Daoy (cell line): Measurements from ENCODE around the gene ATP5F1D. TPM values are rescaled to one million over a fixed set of nuclear protein-coding genes. Genes with fewer than 3 reads are reported as not detected.

Source experiments
- DNase-seq: peaks from one replicate; pipeline ENCODE4 v3.0.0-alpha.2; 2015; ENCODE audit warnings: low read depth
- total RNA-seq: library from RNA; depleted of rRNA; stranded (reverse); fragments of >200 nt; shearing (Covaris generic); gene quantifications from 2 replicates; pipeline ENCODE4 v1.2.3, GENCODE V29; 2014; rRNA removed

ATP5F1D gene
- total RNA-seq, 1 experiment from 2014 or later: 41.4 TPM

DNA sequence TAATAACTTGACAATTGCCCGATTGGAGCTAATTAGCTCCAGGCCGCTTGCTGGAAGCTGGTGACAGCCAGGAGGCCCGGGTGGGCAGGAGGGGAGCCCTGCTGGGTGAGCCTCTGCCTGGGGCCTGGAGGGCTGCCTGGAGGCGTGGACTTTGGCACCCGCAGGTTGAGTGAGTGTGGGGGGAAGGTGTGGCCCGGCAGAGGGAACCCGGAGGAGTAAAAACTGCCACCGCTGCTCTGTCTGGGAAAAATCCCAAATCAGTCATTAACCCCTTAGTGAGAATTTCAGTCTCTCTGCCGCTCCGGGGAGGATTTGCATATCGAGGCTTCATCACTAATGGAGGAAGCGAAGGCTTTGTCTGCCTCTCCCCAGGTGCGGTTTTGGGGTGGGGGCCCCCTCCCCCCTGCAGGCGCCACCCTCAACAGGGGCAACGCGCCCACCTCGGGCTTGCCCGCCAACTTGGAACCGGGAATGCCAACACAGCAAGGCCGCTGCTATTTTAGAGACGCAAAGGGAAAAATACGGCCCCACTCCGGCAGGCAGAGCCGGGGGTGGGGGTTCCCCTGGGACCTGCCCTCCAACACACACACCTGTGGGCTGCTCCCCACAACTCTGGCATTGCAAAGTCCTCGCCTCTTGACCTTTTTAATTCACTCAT lies 50.3 kb downstream of the ATP5F1D start:
- DNase-seq: no peak

DNA sequence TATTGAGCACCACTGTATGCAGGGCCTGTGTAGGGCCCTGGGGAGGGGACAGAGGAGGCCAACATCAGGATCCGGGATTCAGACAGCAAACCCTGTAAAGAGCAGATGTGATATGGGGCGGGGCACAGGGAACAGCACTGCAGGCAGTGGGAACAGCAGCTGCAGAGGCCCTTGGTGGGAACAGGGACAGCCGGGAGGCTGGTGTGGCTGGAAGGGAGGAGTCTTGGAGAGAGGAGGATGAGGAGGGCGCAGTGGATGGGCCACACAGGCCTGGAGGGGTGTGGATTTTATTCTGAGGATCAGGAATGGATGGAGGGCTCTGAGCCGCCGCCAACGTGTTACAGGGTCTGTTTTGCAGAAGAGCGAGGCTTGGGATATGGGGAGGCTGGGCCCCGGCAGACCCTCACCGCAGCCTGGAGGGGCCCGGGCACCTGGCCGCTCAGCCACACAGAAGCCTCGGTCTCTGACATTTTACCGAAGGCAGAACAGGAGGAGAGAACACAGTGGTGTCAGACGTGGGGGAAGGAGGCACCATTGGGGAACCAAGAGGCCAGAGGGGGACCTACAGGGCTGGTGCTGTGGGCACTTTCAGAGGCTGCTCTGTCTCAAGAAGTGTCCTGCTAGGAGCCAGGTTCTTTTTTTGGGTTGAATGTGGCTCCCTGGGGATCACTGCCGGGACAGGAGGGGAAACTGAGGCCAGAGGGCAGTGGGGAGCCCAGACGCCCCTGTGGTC lies 51.0 kb downstream of the ATP5F1D start:
- no peak for DNase-seq

DNA sequence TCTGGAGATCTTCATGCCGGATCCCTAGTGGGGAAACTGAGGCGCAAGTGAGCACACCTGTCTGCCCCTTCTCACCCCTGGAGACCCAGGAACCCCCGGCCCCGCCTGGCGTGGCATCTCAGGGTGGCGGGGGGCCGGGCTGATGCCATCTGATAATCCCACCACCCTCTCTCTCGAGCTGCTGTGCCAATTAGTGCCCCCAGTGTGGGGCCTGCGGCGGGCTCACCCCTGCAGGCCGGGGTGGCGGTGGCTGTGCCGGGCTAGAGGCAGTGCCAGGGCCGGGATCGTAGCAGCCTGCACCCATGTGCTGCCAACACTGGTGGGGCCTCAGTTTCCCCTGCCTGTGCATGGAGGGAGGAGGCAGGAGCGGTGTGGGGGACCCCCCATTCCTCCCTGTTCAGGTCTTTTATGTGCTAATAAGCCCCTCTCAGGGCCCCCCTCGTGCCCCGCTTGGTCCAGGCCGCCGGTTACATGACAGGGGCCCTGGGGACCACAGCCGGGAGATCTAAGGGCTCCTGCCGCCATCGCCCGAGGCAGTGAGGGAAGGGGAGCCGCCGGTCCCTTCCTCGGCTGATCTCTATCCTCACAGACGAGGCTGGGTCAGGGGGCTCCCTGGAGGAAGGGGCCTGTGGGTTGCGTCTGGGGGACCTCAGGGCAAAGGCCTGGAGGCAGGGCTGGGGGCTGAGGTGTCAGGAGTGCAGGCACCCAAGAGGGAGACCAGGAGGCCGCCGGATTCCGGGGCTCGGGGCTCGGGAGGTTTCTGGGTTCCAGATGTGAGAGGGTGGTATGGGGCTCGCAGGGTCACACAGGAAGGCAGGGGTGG lies 52.4 kb downstream of the ATP5F1D start:
- no peak for DNase-seq

Other genes with a start within 250 kb of the ATP5F1D start
- gene GRIN3B, start 241.3 kb upstream of the ATP5F1D start, total RNA-seq: not detected in 2 replicates
- 79.1 and 81.7 TPM in 2 replicates for gene TMEM259, start 220.6 kb upstream of the ATP5F1D start, total RNA-seq
- gene RNU6-2, start 220.2 kb upstream of the ATP5F1D start, total RNA-seq: not detected in 2 replicates
- gene CNN2, start 215.1 kb upstream of the ATP5F1D start, total RNA-seq: 162 and 166 TPM in 2 replicates
- gene ABCA7, start 201.6 kb upstream of the ATP5F1D start, total RNA-seq: 0.89 and 0.97 TPM in 2 replicates
- 4.3 and 11.6 TPM in 2 replicates for gene ARHGAP45, start 174.6 kb upstream of the ATP5F1D start, total RNA-seq
- gene POLR2E, start 146.4 kb upstream of the ATP5F1D start, total RNA-seq: 124 and 148 TPM in 2 replicates
- 357 and 373 TPM in 2 replicates for gene GPX4, start 137.8 kb upstream of the ATP5F1D start, total RNA-seq
- gene SBNO2, start 67.5 kb upstream of the ATP5F1D start, total RNA-seq: 28.1 and 37.7 TPM in 2 replicates
- gene STK11, start 36.0 kb upstream of the ATP5F1D start, total RNA-seq: 72.7 and 83.5 TPM in 2 replicates
- gene CBARP, start 3.7 kb upstream of the ATP5F1D start, total RNA-seq: 0.86 and 1.8 TPM in 2 replicates
- 8.7 and 14.3 TPM in 2 replicates for gene MIDN, start 6.8 kb downstream of the ATP5F1D start, total RNA-seq
- gene CIRBP, start 27.6 kb downstream of the ATP5F1D start, total RNA-seq: 234 and 288 TPM in 2 replicates
- 59.0 and 104 TPM in 2 replicates for gene FAM174C, start 33.8 kb downstream of the ATP5F1D start, total RNA-seq
- gene EFNA2, start 44.1 kb downstream of the ATP5F1D start, total RNA-seq: 0.17 and 0.21 TPM in 2 replicates
- 91.7 and 124 TPM in 2 replicates for gene NDUFS7, start 142.2 kb downstream of the ATP5F1D start, total RNA-seq
- 23.5 and 26.3 TPM in 2 replicates for gene GAMT, start 159.8 kb downstream of the ATP5F1D start, total RNA-seq
- 96.2 and 115 TPM in 2 replicates for gene DAZAP1, start 165.8 kb downstream of the ATP5F1D start, total RNA-seq
- gene RPS15, start 196.6 kb downstream of the ATP5F1D start, total RNA-seq: 2,933 and 3,531 TPM in 2 replicates
- 0.17 TPM in 1 of 2 replicates, not detected in the other for gene APC2, start 208.4 kb downstream of the ATP5F1D start, total RNA-seq
- 45.8 and 53.9 TPM in 2 replicates for gene C19orf25, start 237.5 kb downstream of the ATP5F1D start, total RNA-seq
- 0.11 and 1.3 TPM in 2 replicates for gene PCSK4, start 248.6 kb downstream of the ATP5F1D start, total RNA-seq
- gene REEP6, start 249.4 kb downstream of the ATP5F1D start, total RNA-seq: 2.3 and 3.7 TPM in 2 replicates